ENCODE data around the gene AGAP3. TPM values are rescaled to one million over a fixed set of nuclear protein-coding genes. Genes with fewer than 3 reads are reported as not detected.

The AGAP3 gene
- polyA plus RNA-seq, 1 donor: 68.3 TPM

DNA sequence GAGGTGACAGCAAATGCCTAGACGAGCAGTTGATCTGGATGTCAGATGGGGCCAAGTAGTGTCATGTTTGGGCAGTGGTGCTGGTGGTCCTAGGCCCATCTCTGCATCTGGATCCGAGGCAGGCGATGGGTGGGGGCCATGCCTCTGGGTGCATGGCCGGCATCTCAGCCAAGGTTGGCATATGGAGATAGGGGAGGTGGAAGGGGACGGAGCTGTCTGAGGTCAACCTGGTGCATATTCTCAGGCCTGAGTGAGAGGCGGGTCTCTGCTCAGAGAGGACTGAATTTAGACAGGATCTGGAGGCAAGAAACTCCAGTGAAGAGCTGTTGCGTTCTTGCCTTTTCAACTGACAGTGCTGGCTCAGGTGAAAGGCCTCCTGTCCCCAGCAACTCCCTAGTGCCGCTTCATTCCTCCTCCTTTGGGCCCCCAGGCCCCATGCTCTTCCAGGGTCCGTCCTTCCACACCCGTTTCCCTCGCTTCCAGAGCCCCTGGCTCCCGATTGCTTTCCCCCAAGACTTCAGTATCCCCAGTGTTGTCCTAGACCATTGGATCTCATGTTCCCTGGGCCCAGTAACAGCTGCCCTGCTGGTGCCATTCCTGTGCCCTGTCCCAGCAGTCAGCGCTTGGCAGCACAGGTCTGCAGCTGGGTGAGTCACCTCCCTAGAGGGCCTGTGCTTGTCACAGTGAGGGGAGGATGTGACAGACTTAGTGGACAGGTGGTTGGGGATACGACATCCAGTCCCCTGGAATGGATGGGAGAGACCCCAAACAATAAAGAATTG is 48.7 kb downstream of the AGAP3 start:
- DNase-seq (ENCODE audit: low read depth): no peak

DNA sequence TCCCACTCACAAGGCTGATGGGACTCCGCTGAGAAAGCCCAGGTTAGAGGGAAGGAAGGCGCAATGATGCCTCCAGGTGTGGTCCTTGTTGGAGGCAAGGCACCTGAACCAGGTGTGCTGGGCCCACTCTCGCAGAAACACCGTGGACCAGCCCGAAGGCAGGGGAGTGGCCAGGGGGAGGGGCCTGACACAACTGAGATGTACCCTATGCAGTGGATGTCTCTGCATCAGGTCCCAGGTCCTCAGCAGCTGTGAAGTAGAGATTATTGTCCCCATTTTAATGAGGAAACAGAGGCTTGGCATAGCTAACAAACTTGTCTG is 49.2 kb downstream of the AGAP3 start:
- no peak for DNase-seq (ENCODE audit: low read depth)

DNA sequence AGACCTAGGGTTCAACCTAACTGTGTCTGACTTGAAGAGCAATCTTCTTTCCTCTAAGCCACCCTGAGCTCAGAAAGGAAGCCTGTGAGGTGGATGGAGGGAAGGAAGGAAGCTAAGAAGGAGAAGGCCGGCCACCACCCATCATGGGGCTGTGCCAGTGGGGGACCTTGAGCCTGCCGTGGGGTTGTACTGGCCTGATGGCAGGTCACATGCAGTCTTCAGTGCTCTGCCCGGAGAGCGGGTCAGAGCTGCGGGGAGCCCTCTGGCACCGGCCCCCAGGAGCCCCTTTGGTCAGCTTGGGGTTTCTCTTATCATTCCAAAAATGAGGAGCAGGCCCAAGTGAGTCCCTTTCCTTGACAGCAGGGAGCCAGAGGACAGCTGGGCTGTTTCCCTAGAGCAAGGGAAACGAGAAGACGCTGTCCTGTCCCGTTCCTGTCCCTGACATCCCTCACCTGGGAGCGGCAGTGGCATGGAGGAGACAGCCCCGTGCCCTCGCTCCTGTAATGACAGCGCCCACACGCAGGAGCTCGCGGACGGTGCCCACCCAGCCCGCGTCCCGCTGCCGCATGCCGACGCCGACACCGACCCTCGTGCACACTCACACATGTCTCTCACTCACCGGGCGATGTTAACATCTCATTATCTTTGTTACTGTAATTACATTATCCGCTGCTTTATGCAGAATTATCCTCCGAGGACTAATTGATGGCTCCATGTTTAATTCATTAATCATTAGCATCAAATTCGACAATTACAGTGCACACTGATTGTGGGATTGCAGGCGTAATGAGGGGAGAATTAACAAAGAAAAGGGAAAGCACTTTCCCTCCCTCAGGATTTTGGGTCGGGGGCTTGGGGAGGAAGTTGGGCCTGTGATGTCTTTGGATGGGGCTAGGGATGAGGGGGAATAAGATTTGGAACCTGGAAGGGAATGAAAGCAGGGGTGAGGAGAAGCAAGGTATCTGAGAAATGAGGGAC is 49.9 kb downstream of the AGAP3 start:
- DNase-seq (ENCODE audit: low read depth): no peak

DNA sequence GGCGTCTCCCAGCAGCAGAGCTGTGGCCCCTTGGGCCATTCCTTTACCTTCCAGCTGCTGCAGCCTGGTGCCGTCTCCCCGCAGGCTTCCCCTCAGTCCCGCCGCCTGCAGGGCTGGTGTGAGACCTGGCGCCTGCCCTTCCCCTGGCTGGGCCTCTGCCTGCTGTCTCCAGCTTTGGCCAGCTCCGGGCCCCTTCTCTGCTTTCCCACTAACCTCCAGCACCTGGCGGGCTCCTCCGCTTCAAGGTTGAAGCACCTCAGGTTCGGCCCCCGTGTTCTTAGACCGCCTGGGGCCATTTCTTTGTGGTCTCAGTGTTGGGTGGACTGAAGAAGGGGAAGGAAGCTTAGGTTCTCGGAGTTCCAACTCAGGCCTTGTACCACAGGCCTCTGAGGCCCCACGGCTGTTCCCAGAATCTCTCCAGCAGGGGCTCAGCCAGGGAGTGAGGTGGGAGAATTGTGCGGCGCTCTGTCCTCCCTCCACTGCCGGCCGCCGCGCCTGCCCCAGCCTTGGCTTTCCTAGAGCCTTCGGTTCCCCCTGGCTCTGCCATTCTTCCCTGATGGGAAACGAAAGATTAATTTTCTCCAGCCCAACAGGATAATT is 50.9 kb downstream of the AGAP3 start:
- no peak for DNase-seq (ENCODE audit: low read depth)

DNA sequence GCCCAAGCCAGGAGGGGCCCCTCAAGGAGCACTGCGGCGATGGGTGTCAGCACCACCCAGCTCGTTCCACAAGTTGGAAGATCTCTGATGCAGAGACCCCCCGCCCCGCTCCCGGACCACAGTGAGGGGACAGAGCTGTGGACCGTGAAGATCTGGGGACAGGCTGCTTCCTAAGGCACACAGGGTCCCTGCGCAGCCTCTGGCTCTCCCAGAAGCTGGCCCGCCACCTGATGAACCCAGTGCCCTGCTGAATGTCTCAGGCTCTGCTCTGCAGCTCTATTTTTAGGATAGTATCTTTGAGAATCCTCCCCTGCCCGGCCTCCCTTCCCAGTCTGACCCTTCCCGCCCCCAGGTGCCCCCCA is 51.5 kb downstream of the AGAP3 start:
- no peak for DNase-seq (ENCODE audit: low read depth)

DNA sequence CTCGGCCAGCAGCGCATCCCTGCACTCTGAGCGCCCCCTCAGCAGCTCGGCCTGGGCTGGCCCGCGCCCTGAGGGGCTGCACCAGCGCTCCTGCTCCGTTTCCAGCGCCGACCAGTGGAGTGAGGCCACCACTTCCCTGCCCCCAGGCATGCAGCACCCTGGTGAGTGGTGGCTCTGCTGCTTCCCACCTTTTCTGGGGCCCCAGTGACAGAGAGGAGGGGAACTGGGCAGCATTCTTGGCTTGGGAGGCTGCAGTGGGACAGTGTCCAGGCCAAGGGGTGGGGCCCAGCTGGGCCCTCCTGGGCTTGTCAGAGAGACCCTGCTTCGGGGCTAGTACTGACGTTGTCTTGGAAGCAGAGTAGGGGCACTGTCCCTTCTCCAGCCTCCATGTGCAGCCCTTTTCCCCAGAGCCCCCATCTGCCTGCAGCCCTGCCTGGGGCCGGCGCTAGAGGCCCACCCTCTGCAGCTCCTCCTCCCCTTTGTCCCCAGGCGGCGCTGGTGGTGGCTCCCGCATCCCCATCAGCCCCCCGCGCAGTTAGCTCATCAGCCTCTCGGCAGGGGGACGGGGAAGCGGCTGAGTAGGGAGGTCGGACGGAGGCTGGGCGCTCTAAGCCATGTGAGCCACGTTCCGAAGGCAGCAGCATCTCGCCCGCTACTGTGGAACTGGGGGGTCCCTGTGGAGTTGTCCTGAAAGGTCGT is 52.0 kb downstream of the AGAP3 start:
- DNase-seq (ENCODE audit: low read depth): no peak

DNA sequence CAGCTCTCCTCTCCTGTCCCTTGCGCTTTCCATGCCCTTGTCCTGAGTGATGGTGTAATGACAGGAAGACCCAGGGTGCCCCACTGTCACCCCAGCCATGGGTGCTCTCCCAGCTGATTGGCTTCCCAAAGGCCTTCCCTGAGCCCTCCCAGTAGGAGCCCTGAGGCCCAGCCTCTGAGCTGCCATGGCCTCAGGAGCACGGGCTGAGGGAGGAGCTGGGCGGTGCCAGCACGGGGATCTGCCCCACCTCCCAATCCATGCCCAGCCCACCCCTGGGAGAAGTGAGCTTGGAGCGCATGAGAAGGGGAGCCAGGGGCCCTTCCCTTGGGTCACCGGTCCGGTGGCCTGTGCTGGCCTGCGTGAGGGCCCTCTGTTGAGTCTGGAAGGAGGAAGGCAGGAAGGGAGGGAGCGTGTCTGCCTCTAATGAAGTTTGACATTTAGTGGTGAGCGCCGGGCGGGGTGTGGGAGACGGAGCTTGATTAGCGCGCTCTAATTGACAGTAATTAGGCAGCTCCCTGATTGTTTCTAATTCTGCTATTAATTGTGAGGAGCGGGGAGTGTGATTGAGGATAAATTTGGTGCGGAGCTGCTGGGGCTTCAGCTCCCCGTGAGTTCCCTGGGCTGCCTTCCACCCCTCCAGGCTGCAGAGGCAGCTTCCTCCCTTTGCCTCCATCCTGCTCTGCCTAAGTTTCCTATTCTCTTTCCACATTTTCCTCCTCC is 53.0 kb downstream of the AGAP3 start:
- no peak for DNase-seq (ENCODE audit: low read depth)

DNA sequence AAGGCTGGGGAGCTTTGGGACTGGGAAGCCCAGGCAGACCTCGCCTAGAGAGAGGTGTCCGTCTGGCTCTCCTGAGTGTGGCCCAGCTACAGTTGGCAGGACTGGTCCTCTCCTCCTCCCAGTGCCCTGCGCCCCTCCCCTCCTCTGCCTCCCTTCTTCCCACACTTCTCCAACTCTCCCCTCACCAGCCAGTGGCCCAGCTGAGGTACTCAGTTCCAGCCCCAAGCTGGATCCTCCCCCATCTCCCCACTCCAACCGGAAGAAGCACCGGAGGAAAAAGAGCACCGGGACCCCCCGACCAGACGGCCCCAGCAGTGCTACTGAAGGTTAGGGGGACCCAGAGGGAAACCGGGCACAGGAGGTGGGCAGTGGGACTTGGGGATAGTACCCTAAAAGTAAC is 53.5 kb downstream of the AGAP3 start:
- DNase-seq (ENCODE audit: low read depth): no peak

DNA sequence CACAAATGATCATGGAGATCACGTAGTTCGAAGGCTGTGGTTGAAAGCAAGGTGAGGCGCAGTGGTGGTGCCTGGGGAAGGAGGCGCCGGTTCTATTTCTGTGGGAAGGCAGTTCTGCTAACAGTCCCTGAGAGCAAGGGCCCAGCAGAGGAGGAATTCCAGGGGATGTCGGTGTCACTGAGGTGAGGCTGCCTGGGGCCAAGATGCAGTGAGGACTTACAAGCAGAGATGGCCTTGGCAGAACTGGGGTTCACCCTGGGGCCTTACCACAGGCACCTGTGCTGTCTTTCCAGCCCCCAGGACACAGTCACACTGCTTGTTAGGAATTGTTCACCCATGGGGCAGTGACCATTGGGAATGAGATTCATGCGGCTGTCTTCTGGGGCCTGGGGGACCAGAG is 54.6 kb downstream of the AGAP3 start:
- DNase-seq (ENCODE audit: low read depth): no peak

DNA sequence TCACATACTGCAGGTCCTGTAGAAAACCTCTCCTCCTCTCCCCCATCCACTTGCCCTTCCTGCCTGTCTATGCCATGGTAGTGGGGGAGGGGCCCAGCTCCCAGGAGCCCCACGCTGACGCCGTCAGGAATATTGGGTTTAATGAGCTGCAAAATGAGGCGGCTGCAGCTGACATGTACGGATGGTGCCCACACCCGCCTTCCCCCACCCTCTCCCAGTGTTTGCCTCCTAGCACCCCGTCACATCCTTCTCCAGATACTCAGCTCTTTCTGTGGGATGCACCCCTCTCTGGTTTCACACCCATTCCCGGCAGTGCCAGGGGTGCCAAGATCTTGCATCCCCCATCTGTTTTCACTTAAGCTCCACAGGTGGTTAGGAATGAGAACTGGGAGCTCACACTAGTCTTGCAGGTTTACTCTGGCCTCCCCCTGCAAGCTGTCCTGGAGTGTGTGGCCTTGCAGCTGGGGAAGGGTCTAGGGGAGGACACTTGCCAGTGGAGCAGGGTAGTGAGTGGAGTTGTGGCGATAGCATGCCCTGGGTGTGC is 55.1 kb downstream of the AGAP3 start:
- DNase-seq (ENCODE audit: low read depth): no peak

DNA sequence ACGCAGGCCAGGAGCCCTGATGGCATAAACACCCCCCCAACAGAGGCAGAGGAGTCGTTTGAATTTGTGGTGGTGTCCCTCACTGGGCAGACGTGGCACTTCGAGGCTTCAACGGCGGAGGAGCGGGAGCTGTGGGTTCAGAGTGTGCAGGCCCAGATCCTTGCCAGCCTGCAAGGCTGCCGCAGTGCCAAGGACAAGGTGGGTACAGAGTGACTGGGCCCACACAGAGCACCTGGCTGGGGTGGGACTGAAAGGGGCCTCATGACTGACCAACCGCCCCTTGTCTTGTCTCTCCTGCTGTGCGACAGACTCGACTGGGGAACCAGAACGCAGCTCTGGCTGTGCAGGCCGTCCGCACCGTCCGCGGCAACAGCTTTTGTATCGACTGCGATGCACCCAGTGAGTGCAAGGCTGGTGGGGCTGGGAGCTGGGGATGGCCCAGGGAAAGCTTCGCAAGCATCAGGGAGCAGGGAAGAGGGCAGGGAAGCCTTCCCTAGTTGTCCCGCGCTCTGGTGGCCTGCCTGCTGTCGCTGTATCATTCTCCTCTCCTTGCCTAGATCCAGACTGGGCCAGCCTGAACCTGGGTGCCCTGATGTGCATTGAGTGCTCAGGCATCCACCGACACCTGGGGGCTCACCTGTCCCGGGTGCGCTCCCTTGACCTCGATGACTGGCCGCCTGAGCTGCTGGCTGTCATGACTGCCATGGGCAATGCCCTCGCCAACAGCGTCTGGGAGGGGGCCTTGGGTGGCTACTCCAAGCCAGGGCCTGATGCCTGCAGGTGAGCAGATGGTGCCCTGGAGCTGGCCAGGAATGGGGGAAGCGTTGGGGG is 55.8 kb downstream of the AGAP3 start:
- DNase-seq (ENCODE audit: low read depth): no peak

DNA sequence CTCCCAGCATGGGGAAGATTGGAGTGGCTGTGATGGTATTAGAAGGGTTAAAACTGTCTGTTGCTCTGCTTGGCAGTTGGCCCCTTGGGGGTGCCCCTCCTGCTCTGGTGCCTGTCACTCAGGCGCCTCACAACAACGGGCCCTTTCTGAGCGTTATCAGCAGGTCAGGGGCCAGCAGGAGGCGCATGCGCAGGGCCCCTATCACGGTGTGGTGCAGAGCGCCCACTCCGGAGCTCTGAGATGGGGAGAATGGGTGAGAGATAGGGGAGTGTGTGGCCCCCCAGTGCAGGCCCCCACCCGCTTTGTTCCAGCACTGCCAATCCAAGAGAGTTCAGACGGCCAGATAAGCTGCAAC is 56.4 kb downstream of the AGAP3 start:
- DNase-seq (ENCODE audit: low read depth): no peak

DNA sequence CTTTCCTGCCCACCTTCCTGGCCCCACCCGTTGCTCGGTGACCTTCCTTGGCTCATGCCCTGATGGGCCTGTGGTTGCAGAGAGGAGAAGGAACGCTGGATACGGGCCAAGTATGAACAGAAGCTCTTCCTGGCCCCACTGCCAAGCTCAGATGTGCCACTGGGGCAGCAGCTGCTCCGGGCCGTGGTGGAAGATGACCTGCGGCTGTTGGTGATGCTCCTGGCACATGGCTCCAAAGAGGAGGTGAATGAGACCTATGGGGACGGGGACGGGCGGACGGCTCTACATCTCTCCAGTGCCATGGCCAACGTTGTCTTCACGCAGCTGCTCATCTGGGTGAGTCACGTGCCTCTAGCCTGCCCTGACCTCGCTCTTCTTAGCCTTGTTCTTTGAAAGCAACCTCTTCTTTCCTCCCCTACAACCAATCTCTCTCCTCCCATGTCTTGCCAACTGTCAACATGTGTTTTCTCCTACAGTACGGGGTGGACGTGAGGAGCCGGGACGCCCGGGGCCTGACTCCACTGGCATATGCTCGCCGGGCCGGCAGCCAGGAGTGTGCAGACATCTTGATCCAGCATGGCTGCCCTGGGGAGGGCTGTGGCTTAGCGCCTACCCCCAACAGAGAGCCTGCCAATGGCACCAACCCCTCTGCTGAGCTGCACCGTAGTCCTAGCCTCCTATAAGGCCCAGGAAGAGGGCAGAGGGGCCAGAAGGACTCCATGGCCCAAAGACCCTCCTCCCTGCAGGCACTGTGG is 57.2 kb downstream of the AGAP3 start:
- DNase-seq (ENCODE audit: low read depth): no peak

DNA sequence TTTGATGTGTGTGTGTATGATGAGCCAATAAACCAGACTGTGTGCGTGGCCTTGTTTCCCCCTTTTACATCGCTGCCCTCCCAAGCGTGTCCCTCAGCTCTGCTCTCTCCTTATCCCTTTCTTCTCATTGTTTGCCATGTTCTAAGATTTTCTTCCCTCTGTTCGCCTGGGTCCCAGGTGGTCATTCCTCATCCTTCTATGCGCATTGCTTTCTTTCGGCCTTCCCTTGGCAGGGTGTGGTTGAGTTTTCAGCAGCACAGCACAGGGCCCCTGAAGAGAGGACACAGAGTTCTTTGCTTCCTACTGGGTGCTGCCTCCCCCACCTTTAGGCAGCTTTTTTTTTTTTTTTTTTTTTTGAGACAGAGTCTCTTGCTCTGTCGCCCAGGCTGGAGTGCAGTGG is 58.1 kb downstream of the AGAP3 start:
- no peak for DNase-seq (ENCODE audit: low read depth)

DNA sequence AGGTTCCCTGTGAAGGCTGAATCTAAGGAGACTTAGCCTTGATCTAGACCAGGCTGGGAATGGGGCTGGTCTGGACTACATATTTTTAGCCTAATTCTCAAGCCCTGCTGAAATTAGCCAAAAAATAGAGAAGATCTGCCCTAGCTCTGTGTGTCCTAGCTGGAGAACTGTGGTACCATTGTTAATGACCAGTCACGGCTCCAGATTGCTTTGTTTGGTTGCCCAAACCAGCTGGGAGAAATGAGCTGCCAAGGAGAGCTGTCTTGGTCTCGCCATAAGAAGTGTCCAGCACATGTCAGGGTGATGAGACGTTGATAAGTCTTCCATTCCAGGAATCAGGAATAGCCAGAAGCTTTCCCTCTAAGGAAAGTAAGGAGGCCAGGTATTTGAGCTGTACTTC is 60.5 kb downstream of the AGAP3 start:
- DNase-seq (ENCODE audit: low read depth): no peak

DNA sequence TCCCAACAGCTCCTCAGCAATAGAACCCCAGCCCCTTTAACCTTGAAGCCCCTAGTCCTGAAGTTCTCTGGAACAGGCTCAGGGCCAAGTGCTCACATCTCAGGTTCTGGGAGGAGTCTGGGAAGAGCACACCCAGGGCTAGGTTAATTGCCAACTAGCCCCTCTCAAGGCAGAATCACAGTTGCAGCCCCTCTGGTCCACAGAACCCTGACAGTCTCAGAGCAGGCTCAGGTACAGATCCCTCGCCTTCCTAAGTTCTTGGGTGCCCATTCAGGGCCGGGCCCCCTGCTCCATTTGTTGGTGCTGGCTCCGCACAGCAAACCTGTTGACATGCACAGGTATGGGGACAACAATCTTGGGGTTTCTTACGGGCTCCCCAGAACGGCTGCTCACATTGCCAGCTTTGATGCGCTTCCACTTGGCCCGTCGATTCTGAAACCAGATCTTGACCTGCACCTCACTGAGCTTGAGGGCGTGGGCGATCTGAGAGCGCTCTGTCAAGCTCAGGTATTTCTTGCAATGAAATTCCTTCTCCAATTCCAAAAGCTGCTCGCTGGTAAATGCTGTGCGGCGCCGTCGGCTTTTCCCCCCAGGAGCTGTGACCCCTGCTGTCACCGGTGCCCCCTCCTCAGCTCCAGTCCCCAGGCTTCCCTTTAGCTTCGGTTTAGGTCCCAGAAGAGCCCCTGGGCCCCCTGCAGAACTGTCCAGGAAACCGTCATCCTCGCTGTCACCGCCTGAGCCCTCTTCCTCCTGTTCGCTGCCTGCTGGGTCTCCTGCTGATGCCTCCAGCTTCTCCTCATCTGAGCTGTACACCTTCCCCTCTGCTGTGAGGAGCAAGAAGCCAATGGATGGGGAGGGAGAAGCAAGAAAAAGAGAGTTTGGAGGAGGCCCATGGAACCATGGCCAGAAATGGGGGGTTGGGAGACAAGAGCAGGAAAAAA is 62.3 kb downstream of the AGAP3 start:
- no peak for DNase-seq (ENCODE audit: low read depth)

DNA sequence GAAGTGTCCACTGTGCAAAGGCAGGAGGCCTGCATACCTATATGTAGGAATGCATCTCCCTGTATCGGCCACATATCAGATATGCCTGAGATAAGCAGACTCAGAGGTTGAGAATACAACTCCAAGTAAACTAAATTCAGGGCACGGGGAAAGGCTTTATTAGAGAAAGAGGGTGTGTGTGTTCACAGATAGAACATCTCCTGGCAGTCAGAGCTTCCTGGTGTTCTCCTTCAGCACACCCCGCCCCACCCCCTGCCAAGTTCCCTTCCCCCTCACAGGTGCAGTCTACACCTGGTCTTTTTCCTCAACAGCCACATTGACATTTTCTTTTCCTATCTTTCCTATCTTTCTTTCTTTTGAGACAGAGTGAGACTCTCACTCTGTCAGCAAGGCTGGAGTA is 64.1 kb downstream of the AGAP3 start:
- no peak for DNase-seq (ENCODE audit: low read depth)
